ENCODE results near the gene LAMC3. TPM values are rescaled to one million over a fixed set of nuclear protein-coding genes. Genes with fewer than 3 reads are reported as not detected.
"Not testable (repeated sequence)": the region's sequence is repeated elsewhere in the genome, so short reads cannot be mapped to it uniquely, and the experiment has no call there.

Gene LAMC3
- total RNA-seq, 1 donor from 2014 or later, result 0.29 TPM

DNA sequence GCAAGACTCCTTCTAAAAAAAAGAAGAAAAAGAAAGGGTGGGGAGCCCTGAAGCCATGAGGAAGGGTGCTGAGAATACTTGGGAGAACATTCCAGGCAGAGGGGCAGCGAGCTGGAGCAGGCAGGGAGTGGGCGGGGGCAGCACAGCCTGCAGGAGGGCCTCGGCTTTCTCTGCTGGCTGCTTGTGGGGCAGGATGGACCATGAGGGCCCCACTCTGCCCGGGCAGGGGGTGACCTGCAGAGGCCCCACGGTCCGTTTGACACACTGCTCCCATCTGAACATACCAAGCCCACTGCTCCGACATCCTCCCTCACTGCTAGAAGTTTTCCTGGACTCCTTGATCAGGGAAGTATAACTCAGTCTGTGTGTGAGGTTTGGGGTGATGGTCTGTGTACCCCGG, 104.7 kb downstream of the LAMC3 start:
- H3K4me3 ChIP-seq (ENCODE audit: low read depth, low read length), result no peak overlapping the region
- DNase-seq (ENCODE audit: low read depth), result no peak
- TF ChIP-seq, protein P1, sequence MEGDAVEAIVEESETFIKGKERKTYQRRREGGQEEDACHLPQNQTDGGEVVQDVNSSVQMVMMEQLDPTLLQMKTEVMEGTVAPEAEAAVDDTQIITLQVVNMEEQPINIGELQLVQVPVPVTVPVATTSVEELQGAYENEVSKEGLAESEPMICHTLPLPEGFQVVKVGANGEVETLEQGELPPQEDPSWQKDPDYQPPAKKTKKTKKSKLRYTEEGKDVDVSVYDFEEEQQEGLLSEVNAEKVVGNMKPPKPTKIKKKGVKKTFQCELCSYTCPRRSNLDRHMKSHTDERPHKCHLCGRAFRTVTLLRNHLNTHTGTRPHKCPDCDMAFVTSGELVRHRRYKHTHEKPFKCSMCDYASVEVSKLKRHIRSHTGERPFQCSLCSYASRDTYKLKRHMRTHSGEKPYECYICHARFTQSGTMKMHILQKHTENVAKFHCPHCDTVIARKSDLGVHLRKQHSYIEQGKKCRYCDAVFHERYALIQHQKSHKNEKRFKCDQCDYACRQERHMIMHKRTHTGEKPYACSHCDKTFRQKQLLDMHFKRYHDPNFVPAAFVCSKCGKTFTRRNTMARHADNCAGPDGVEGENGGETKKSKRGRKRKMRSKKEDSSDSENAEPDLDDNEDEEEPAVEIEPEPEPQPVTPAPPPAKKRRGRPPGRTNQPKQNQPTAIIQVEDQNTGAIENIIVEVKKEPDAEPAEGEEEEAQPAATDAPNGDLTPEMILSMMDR (conservative IDR thresholded peaks at IDR 0.05; ENCODE audit: low read depth, low read length), result no peak

DNA sequence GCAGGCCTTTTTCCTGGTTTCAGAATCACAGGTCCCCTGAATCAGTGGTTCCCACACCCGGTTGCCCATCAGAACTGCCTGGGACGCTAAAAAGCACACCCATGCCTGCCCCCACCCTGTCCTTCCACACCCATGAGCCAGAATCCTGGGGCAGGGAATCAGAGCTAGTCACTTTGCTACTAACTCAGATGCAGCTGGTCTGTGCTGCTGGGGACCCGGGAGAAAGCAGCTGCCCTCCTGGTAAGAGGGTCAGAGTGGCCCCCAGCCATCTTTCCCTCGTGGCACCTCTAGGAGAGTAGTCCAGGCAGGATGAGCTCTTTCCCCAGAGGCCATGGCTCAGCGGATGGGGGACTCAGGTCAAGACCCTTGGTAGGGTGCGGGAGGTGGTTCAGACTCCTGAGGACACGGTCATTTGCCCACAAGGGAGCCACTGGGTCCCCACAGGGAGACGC, 105.1 kb downstream of the LAMC3 start:
- no peak overlapping the region for H3K4me3 ChIP-seq (ENCODE audit: low read depth, low read length)
- no peak for DNase-seq (ENCODE audit: low read depth)
- TF ChIP-seq, protein P1 (conservative IDR thresholded peaks at IDR 0.05; ENCODE audit: low read depth, low read length), result no peak

GRCh38 chr9:131115360-131115742, 106.4 kb downstream of the LAMC3 start:
- H3K4me3 ChIP-seq (ENCODE audit: low read depth, low read length); DNase-seq (ENCODE audit: low read depth): not testable (repeated sequence)

GRCh38 chr9:131116281-131117120, 107.5 kb downstream of the LAMC3 start:
- TF ChIP-seq, protein P1 (conservative IDR thresholded peaks at IDR 0.05; ENCODE audit: low read depth, low read length), result no peak
- no peak for DNase-seq (ENCODE audit: low read depth)
- no peak overlapping the region for H3K4me3 ChIP-seq (ENCODE audit: low read depth, low read length)

DNA sequence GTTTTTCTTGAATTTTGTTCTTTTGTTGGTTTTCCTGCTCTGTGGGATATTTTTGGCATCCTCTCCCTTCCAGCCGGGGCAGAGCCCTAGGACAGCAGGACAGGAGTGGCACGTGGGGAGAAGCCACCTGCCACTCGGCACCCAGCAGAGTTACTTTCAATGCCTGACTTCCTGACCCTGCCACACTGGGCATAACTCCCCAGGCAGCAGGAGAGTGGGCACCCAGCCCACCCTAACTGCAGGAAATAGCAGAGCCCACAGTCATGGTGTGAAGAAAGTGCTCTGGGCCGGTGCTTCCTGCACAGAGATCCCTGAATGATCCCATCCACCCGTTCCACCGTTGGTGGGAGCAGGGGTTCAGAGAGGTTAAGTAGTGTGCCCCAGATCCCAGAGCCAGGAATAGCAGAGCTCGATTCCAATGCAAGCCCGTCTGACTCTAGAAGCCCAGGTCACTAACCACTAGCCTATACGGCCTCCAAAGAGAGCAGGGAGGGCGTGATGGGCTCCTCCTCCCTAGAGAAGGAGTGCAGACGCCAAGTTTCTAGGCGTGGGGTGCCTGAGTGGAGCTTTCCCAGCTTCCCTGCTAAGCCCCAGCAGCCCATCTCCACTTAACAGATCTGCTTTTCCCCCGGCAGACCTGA, 108.3 kb downstream of the LAMC3 start:
- TF ChIP-seq, protein P1 (conservative IDR thresholded peaks at IDR 0.05; ENCODE audit: low read depth, low read length), result no peak
- DNase-seq (ENCODE audit: low read depth), result no peak
- no peak overlapping the region for H3K4me3 ChIP-seq (ENCODE audit: low read depth, low read length)

- DNase-seq (ENCODE audit: low read depth), result no peak
- TF ChIP-seq, protein P1 (conservative IDR thresholded peaks at IDR 0.05; ENCODE audit: low read depth, low read length), result no peak
- no peak overlapping the region for H3K4me3 ChIP-seq (ENCODE audit: low read depth, low read length)
Observed at GRCh38 chr9:131117762-131118145, 108.8 kb downstream of the LAMC3 start.

DNA sequence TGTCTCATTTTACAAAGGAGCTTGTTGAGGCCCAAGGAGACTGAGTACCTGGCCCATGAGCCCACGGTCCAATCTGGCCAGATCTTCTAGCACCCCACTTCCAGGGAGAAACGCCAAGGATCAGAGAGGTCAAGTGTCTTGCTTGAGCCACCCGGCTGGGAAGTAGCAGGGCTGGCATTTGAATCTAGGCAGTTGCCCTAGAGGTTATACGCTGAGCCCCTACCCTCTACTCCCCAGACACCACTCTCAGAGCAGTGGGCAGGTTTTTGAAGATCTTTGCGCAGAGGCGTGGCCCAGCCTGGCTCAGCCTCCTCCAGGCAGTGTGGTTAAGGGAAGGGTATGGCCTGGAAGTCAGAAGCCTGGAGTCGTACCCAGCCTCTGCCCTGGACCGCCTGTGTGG, 110.6 kb downstream of the LAMC3 start:
- TF ChIP-seq, protein P1 (conservative IDR thresholded peaks at IDR 0.05; ENCODE audit: low read depth, low read length), result no peak
- H3K4me3 ChIP-seq (ENCODE audit: low read depth, low read length), result no peak overlapping the region
- DNase-seq (ENCODE audit: low read depth), result no peak

Measured in epithelial cell of proximal tubule (primary cell).